ENCODE results near the gene NAA35. TPM values are rescaled to one million over a fixed set of nuclear protein-coding genes. Genes with fewer than 3 reads are reported as not detected.
A peak's percentile ranks its signal among the peaks of the same experiment; 100 is the strongest.

Gene NAA35
- total RNA-seq, result 10 to 100 TPM; 25.5 to 26.3 TPM

DNA sequence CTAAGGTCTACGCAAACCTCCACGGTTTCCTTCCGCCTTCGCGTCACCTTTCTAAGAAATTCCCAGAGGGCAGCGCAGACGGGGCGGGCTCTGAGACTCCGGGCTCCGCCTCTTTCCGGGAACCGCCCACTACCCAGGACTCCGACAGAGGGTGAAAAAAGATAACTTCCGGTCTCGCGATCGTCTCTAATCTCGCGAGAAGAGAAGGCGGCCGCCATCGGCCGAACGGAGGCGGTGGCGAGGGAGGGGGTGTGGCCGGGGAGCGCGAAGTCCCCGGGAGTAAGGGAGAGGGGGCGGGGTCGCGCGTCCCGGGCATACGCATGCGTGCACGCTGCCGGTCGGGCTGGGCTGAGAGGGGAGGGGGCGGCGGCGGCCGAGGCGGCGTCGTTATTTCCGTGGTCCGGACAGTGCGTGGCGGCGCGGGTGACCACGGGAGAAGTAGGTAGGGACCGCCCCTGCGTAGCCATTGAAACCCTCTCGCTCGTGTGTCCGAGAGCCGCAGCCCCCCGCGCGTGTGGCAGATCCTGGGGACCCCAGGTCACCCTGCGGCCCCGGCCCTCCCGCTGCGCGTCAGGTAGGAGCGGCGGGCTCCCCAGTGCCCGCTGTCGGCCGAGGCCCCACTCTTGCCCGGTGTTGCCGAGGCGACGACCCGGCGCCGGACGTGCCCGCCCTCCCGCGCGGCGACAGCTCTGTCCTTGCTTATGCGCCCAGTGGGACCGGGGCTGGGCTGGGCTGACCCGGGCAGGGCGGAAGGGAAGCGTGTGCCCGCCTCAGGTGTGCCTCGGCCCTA, at the start of gene NAA35:
Gene NAA35, plus strand, starts transcription at position 315 of the 790 bp plus-strand sequence. CDS start 1,014 bp downstream, outside the sequence.
- peak within 1 kb of the TSS; percentile 92 for H3K27ac Mint-ChIP-seq
- no peaks in the 10 kb centered on the region for H3K9me3 Mint-ChIP-seq
- peaks cover 23% of the 10 kb centered on the region for H3K4me1 Mint-ChIP-seq (ENCODE audit: low read depth)
- TF ChIP-seq, protein P1, sequence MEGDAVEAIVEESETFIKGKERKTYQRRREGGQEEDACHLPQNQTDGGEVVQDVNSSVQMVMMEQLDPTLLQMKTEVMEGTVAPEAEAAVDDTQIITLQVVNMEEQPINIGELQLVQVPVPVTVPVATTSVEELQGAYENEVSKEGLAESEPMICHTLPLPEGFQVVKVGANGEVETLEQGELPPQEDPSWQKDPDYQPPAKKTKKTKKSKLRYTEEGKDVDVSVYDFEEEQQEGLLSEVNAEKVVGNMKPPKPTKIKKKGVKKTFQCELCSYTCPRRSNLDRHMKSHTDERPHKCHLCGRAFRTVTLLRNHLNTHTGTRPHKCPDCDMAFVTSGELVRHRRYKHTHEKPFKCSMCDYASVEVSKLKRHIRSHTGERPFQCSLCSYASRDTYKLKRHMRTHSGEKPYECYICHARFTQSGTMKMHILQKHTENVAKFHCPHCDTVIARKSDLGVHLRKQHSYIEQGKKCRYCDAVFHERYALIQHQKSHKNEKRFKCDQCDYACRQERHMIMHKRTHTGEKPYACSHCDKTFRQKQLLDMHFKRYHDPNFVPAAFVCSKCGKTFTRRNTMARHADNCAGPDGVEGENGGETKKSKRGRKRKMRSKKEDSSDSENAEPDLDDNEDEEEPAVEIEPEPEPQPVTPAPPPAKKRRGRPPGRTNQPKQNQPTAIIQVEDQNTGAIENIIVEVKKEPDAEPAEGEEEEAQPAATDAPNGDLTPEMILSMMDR (IDR thresholded peaks at IDR 0.05), result no peak
- DNase-seq, result peak; percentile 99
- peaks cover 14% of the 10 kb centered on the region for H3K36me3 Mint-ChIP-seq (ENCODE audit: low read depth)
- intact Hi-C loops (cut with micrococcal nuclease), result loop anchor here (5.0 kb wide), 1 partner anchor 199 kb away; the partner anchor contains the start of gene AGTPBP1
- ChIA-PET POLR2A (interaction anchor here (0.9 to 1.0 kb wide), 2 partner anchors 10 to 16 kb away, joined by 3 read pairs; no protein-coding TSS in a partner anchor), CTCF (no interaction called here)
- ATAC-seq, result peak; percentile 91
- no peaks in the 10 kb centered on the region for H3K27me3 Mint-ChIP-seq
- no peak within 1 kb of the TSS for H3K4me3 Mint-ChIP-seq

DNA sequence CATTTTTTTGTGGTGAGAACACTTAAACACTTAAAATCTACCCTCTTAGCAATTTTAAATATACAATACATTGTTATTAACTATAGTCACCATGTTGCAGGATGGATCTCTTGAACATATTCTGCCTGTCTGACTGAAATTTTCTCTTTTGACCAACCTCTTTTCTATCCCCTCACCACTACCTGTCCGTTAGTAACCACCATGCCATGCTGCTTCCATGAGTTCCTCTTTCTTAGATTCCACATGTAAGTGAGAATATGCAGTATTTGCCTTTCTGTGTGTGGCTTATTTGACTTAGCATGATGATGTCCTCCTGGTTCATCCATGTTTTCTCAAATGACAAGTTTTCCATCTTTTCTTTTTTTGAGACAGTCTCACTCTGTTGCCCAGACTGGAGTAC, 48.5 kb upstream of the NAA35 start:
- Mint-ChIP-seq H3K4me1 (ENCODE audit: low read depth) (no peaks in the 10 kb centered on the region), H3K4me3 (no peak overlapping the region), H3K27me3 (no peaks in the 10 kb centered on the region), H3K36me3 (ENCODE audit: low read depth) (peaks cover 1% of the 10 kb centered on the region), H3K27ac (no peak overlapping the region), H3K9me3 (peaks cover 2% of the 10 kb centered on the region)
- ChIA-PET POLR2A (interaction anchor here (1.0 kb wide), 1 partner anchor 16 kb away, joined by 3 read pairs; no protein-coding TSS in a partner anchor), CTCF (no interaction called here)
- no peak for DNase-seq
- intact Hi-C loops (cut with micrococcal nuclease), result no loop called here
- ATAC-seq, result no peak
- TF ChIP-seq, protein P1 (IDR thresholded peaks at IDR 0.05), result no peak

DNA sequence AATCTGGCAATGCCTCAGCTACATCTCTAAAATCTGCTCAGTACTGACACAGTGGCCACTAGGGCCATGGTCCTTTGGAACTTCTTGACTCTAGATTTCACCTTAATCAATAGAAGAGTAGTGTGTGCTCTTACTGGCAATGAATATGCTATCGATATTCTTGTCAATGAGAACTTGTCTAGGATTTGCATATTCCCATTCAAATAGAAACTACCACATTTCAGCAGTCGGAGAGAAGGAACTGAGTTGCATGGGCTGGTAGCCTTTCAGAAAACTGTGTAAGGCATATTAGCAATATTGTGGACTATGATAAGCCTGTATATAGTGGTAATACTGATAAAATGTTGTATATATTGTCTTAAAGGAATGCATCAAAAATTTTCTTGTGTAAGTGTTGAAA, 45.3 kb upstream of the NAA35 start:
- Mint-ChIP-seq H3K4me1 (ENCODE audit: low read depth) (peaks cover 5% of the 10 kb centered on the region), H3K27ac (no peak overlapping the region), H3K27me3 (no peaks in the 10 kb centered on the region), H3K9me3 (peaks cover 2% of the 10 kb centered on the region), H3K4me3 (no peak overlapping the region), H3K36me3 (ENCODE audit: low read depth) (peaks cover 1% of the 10 kb centered on the region)
- no peak for ATAC-seq
- CTCF ChIA-PET, result no interaction called here
- TF ChIP-seq, protein P1 (IDR thresholded peaks at IDR 0.05), result no peak
- no peak for DNase-seq
- POLR2A ChIA-PET, result no interaction called here
- intact Hi-C loops (cut with micrococcal nuclease), result no loop called here

DNA sequence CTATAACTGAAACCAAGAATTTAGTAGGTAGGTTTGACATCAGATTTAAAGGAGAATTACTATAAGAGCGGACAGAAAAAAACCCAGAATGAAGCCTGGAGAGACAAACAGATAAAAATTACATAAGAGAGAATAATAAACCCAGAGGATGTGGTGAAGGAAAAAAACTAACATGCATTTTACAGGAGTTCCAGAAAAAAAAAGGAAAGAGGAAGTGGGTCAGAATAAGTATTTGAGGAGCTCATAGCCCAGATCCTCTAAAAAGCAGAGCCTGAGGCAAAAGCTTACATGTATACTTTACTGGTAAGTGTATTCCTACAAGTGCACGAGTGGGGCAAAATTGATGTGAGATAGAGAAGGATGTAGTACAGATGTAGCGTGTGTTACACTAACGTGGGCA, 43.1 kb upstream of the NAA35 start:
- Mint-ChIP-seq H3K27ac (no peak overlapping the region), H3K4me1 (ENCODE audit: low read depth) (peaks cover 5% of the 10 kb centered on the region), H3K9me3 (no peaks in the 10 kb centered on the region), H3K4me3 (no peak overlapping the region), H3K36me3 (ENCODE audit: low read depth) (peaks cover 1% of the 10 kb centered on the region), H3K27me3 (no peaks in the 10 kb centered on the region)
- TF ChIP-seq, protein P1 (IDR thresholded peaks at IDR 0.05), result no peak
- ChIA-PET POLR2A (no interaction called here), CTCF (interaction anchor here (0.6 kb wide), 1 partner anchor 248 kb away, joined by 4 read pairs; no protein-coding TSS in a partner anchor)
- intact Hi-C loops (cut with micrococcal nuclease), result no loop called here
- ATAC-seq, result no peak
- DNase-seq, result no peak

DNA sequence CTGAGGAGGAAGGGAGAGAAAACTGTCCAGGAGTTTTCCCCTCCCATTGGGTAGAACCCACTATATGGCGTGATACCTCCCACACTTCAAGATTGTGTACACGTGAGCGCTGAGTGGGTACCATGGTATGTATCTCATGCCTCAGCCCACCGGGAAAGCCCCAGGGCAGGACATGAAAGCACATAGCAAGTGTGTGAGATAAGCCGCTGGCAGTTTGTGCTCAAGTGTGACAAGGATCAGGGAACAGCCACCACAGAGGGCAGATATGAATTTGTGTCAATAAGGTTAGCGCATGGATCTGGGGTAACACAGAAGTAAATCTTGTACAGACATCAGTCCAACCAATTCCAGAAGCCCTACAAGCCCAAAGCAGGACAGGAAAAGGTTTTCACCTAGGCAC, 42.6 kb upstream of the NAA35 start:
- H3K27ac Mint-ChIP-seq, result no peak overlapping the region
- POLR2A ChIA-PET, result no interaction called here
- no peaks in the 10 kb centered on the region for H3K27me3 Mint-ChIP-seq
- intact Hi-C loops (cut with micrococcal nuclease), result no loop called here
- CTCF ChIA-PET, result interaction anchor here (0.6 kb wide), 1 partner anchor 247 kb away, joined by 4 read pairs; no protein-coding TSS in a partner anchor
- DNase-seq (no peak), ATAC-seq (no peak)
- TF ChIP-seq, protein P1 (IDR thresholded peaks at IDR 0.05), result no peak
- no peaks in the 10 kb centered on the region for H3K9me3 Mint-ChIP-seq
- no peak overlapping the region for H3K4me3 Mint-ChIP-seq
- peaks cover 1% of the 10 kb centered on the region for H3K36me3 Mint-ChIP-seq (ENCODE audit: low read depth)
- peaks cover 5% of the 10 kb centered on the region for H3K4me1 Mint-ChIP-seq (ENCODE audit: low read depth)

Data from activated CD8-positive, alpha-beta T cell treated with anti-CD3 and anti-CD28 coated beads for 36 hours (primary cell).